ENCODE measurements around the gene GRID1.

The GRID1 gene

GRCh38 chr10:86030312-86030711, 336.3 kb downstream of the GRID1 start:
- Mint-ChIP-seq H3K27ac (no peak overlapping the region), H3K36me3 (no peaks in the 10 kb centered on the region), H3K9me3 (peaks cover 2% of the 10 kb centered on the region), H3K4me1 (no peaks in the 10 kb centered on the region), H3K27me3 (peaks cover 10% of the 10 kb centered on the region), H3K4me3 (no peak overlapping the region)
- ATAC-seq: no peak

GRCh38 chr10:86027346-86027745, 339.2 kb downstream of the GRID1 start:
- H3K27ac Mint-ChIP-seq: no peak overlapping the region
- H3K36me3 Mint-ChIP-seq: no peaks in the 10 kb centered on the region
- no peaks in the 10 kb centered on the region for H3K4me1 Mint-ChIP-seq
- peaks cover 10% of the 10 kb centered on the region for H3K27me3 Mint-ChIP-seq
- no peak for ATAC-seq
- H3K9me3 Mint-ChIP-seq: peaks cover 2% of the 10 kb centered on the region
- H3K4me3 Mint-ChIP-seq: no peak overlapping the region

- ATAC-seq: no peak
- Mint-ChIP-seq H3K36me3 (no peaks in the 10 kb centered on the region), H3K9me3 (no peaks in the 10 kb centered on the region), H3K27ac (no peak overlapping the region), H3K4me1 (no peaks in the 10 kb centered on the region), H3K27me3 (peaks cover 10% of the 10 kb centered on the region), H3K4me3 (no peak overlapping the region)
Measured at GRCh38 chr10:86025509-86025908, 341.1 kb downstream of the GRID1 start.

- H3K36me3 Mint-ChIP-seq: no peaks in the 10 kb centered on the region
- no peak overlapping the region for H3K4me3 Mint-ChIP-seq
- no peak overlapping the region for H3K27ac Mint-ChIP-seq
- no peak for ATAC-seq
- no peaks in the 10 kb centered on the region for H3K4me1 Mint-ChIP-seq
- H3K27me3 Mint-ChIP-seq: peaks cover 10% of the 10 kb centered on the region
- H3K9me3 Mint-ChIP-seq: no peaks in the 10 kb centered on the region
Measured at GRCh38 chr10:86024281-86025041, 342.1 kb downstream of the GRID1 start.

GRCh38 chr10:86023931-86024280, 342.7 kb downstream of the GRID1 start:
- Mint-ChIP-seq H3K4me1 (no peaks in the 10 kb centered on the region), H3K4me3 (no peak overlapping the region), H3K9me3 (no peaks in the 10 kb centered on the region), H3K36me3 (no peaks in the 10 kb centered on the region), H3K27ac (no peak overlapping the region), H3K27me3 (peaks cover 10% of the 10 kb centered on the region)
- no peak for ATAC-seq

GRCh38 chr10:86023336-86023735, 343.3 kb downstream of the GRID1 start:
- Mint-ChIP-seq H3K9me3 (no peaks in the 10 kb centered on the region), H3K36me3 (no peaks in the 10 kb centered on the region), H3K27ac (no peak overlapping the region), H3K4me1 (no peaks in the 10 kb centered on the region), H3K27me3 (peaks cover 10% of the 10 kb centered on the region), H3K4me3 (no peak overlapping the region)
- no peak for ATAC-seq

- Mint-ChIP-seq H3K4me1 (peaks cover 4% of the 10 kb centered on the region), H3K36me3 (no peaks in the 10 kb centered on the region), H3K27ac (no peak overlapping the region), H3K9me3 (no peaks in the 10 kb centered on the region), H3K4me3 (no peak overlapping the region), H3K27me3 (peaks cover 10% of the 10 kb centered on the region)
- no peak for ATAC-seq
Measured at GRCh38 chr10:86022906-86023305, 343.7 kb downstream of the GRID1 start.

GRCh38 chr10:86020134-86020533, 346.5 kb downstream of the GRID1 start:
- H3K27ac Mint-ChIP-seq: no peak overlapping the region
- ATAC-seq: no peak
- H3K4me1 Mint-ChIP-seq: peaks cover 11% of the 10 kb centered on the region
- H3K27me3 Mint-ChIP-seq: no peaks in the 10 kb centered on the region
- H3K9me3 Mint-ChIP-seq: no peaks in the 10 kb centered on the region
- no peaks in the 10 kb centered on the region for H3K36me3 Mint-ChIP-seq
- H3K4me3 Mint-ChIP-seq: no peak overlapping the region

GRCh38 chr10:86019141-86019540, 347.5 kb downstream of the GRID1 start:
- H3K4me3 Mint-ChIP-seq: no peak overlapping the region
- no peaks in the 10 kb centered on the region for H3K9me3 Mint-ChIP-seq
- peak; percentile 40 for ATAC-seq
- H3K27ac Mint-ChIP-seq: no peak overlapping the region
- H3K4me1 Mint-ChIP-seq: peaks cover 11% of the 10 kb centered on the region
- H3K36me3 Mint-ChIP-seq: no peaks in the 10 kb centered on the region
- H3K27me3 Mint-ChIP-seq: no peaks in the 10 kb centered on the region

GRCh38 chr10:86018735-86019058, 347.9 kb downstream of the GRID1 start:
- no peak overlapping the region for H3K27ac Mint-ChIP-seq
- no peaks in the 10 kb centered on the region for H3K27me3 Mint-ChIP-seq
- no peaks in the 10 kb centered on the region for H3K9me3 Mint-ChIP-seq
- peaks cover 11% of the 10 kb centered on the region for H3K4me1 Mint-ChIP-seq
- no peak overlapping the region for H3K4me3 Mint-ChIP-seq
- no peaks in the 10 kb centered on the region for H3K36me3 Mint-ChIP-seq
- no peak for ATAC-seq

GRCh38 chr10:86017841-86018734, 348.5 kb downstream of the GRID1 start:
- Mint-ChIP-seq H3K4me3 (no peak overlapping the region), H3K4me1 (peaks cover 11% of the 10 kb centered on the region), H3K36me3 (no peaks in the 10 kb centered on the region), H3K9me3 (no peaks in the 10 kb centered on the region), H3K27me3 (no peaks in the 10 kb centered on the region), H3K27ac (no peak overlapping the region)
- peak; percentile 26 for ATAC-seq

GRCh38 chr10:86013568-86013967, 353.0 kb downstream of the GRID1 start:
- no peak overlapping the region for H3K27ac Mint-ChIP-seq
- H3K4me3 Mint-ChIP-seq: no peak overlapping the region
- H3K36me3 Mint-ChIP-seq: no peaks in the 10 kb centered on the region
- ATAC-seq: no peak
- peaks cover 11% of the 10 kb centered on the region for H3K4me1 Mint-ChIP-seq
- no peaks in the 10 kb centered on the region for H3K9me3 Mint-ChIP-seq
- peaks cover 12% of the 10 kb centered on the region for H3K27me3 Mint-ChIP-seq

- Mint-ChIP-seq H3K4me3 (no peak overlapping the region), H3K27me3 (peaks cover 30% of the 10 kb centered on the region), H3K4me1 (no peaks in the 10 kb centered on the region), H3K9me3 (no peaks in the 10 kb centered on the region), H3K27ac (no peak overlapping the region), H3K36me3 (no peaks in the 10 kb centered on the region)
- ATAC-seq: no peak
Measured at GRCh38 chr10:86007171-86007570, 359.4 kb downstream of the GRID1 start.

- ATAC-seq: no peak
- no peaks in the 10 kb centered on the region for H3K9me3 Mint-ChIP-seq
Measured at GRCh38 chr10:86004337-86004736, 362.3 kb downstream of the GRID1 start.

GRCh38 chr10:86003201-86003621, 363.4 kb downstream of the GRID1 start:
- Mint-ChIP-seq H3K27me3 (peaks cover 34% of the 10 kb centered on the region), H3K4me1 (no peaks in the 10 kb centered on the region), H3K9me3 (peaks cover 4% of the 10 kb centered on the region), H3K27ac (no peak overlapping the region), H3K36me3 (no peaks in the 10 kb centered on the region), H3K4me3 (no peak overlapping the region)
- ATAC-seq: no peak

More at GRCh38 chr10:86004337-86004736, 362.3 kb downstream of the GRID1 start:
- H3K27me3 Mint-ChIP-seq: peaks cover 25% of the 10 kb centered on the region
- no peaks in the 10 kb centered on the region for H3K4me1 Mint-ChIP-seq
- no peak overlapping the region for H3K4me3 Mint-ChIP-seq
- H3K27ac Mint-ChIP-seq: no peak overlapping the region
- H3K36me3 Mint-ChIP-seq: no peaks in the 10 kb centered on the region

- H3K36me3 Mint-ChIP-seq: no peaks in the 10 kb centered on the region
- H3K4me3 Mint-ChIP-seq: no peak overlapping the region
- H3K9me3 Mint-ChIP-seq: peaks cover 9% of the 10 kb centered on the region
- H3K27ac Mint-ChIP-seq: no peak overlapping the region
- H3K4me1 Mint-ChIP-seq: no peaks in the 10 kb centered on the region
- no peak for ATAC-seq
- peaks cover 44% of the 10 kb centered on the region for H3K27me3 Mint-ChIP-seq
Measured at GRCh38 chr10:86001521-86001920, 365.1 kb downstream of the GRID1 start.
